ENCODE data around the gene TMEM131. TPM values are rescaled to one million over a fixed set of nuclear protein-coding genes. Genes with fewer than 3 reads are reported as not detected.

The TMEM131 gene
- total RNA-seq, 1 donor = 45.1 TPM

DNA sequence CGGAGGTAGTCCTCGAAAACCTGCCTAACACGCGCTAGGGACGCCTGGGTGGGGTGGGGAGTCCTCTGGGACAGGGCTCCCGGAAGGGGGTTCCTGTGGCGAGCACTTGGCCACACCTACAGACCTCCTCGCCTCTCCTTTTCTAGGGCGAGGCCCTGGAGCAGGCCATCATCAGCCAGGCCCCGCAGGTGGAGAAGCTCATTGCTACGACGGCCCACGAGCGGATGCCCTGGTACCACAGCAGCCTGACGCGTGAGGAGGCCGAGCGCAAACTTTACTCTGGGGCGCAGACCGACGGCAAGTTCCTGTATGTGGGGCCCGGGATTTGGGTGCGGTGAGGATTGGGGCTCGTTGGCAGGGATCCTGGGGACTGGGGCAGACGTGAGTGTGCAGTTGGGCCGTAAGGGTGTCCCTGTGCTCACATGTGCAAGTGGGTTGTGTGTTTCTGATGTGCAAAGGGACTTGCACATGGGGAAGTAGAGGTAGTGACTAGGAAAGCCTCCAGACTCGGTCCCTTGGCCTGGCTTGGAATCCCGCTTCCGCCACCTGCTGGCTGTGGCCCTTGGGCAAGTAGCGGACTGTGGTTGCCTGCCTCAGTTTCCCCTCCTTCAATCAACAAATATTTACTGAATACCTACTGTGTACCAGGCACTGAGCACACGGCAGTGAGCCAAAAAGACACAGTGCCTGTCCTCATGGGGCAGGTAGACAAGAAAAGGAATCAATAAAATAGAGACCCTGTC is 270.6 kb downstream of the TMEM131 start:
- H3K4me3 ChIP-seq (ENCODE audit: low read depth, low read length) = no peak overlapping the region
- DNase-seq (ENCODE audit: low read depth) = no peak
- TF ChIP-seq, protein P1, sequence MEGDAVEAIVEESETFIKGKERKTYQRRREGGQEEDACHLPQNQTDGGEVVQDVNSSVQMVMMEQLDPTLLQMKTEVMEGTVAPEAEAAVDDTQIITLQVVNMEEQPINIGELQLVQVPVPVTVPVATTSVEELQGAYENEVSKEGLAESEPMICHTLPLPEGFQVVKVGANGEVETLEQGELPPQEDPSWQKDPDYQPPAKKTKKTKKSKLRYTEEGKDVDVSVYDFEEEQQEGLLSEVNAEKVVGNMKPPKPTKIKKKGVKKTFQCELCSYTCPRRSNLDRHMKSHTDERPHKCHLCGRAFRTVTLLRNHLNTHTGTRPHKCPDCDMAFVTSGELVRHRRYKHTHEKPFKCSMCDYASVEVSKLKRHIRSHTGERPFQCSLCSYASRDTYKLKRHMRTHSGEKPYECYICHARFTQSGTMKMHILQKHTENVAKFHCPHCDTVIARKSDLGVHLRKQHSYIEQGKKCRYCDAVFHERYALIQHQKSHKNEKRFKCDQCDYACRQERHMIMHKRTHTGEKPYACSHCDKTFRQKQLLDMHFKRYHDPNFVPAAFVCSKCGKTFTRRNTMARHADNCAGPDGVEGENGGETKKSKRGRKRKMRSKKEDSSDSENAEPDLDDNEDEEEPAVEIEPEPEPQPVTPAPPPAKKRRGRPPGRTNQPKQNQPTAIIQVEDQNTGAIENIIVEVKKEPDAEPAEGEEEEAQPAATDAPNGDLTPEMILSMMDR (IDR thresholded peaks at IDR 0.05; ENCODE audit: insufficient read depth, low read length) = no peak

DNA sequence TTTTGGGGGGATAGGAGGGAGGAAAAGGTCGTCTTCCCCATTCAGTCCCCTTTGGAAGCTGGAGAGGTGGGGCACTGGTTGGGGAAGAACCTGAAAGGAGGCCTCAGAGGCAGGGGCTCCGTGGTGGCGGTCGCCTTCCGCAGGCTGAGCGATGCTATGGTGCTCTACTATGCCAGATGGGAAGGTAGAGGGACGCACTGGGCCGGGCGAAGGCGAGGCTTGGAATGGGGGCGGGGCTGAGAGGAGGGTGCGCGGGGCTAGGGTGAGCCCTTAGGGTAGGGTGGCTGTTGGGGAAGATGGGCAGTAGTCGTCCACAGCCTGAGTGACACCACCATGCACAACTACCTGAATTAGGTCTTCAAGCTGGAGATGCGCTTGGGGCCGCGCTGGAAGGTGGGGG is 271.2 kb downstream of the TMEM131 start:
- DNase-seq (ENCODE audit: low read depth) = no peak
- TF ChIP-seq, protein P1 (IDR thresholded peaks at IDR 0.05; ENCODE audit: insufficient read depth, low read length) = no peak
- no peak overlapping the region for H3K4me3 ChIP-seq (ENCODE audit: low read depth, low read length)

DNA sequence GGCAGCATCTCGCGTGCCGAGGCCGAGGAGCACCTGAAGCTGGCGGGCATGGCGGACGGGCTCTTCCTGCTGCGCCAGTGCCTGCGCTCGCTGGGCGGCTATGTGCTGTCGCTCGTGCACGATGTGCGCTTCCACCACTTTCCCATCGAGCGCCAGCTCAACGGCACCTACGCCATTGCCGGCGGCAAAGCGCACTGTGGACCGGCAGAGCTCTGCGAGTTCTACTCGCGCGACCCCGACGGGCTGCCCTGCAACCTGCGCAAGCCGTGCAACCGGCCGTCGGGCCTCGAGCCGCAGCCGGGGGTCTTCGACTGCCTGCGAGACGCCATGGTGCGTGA is 271.7 kb downstream of the TMEM131 start:
- no peak for DNase-seq (ENCODE audit: low read depth)
- TF ChIP-seq, protein P1 (IDR thresholded peaks at IDR 0.05; ENCODE audit: insufficient read depth, low read length) = no peak
- H3K4me3 ChIP-seq (ENCODE audit: low read depth, low read length) = no peak overlapping the region

DNA sequence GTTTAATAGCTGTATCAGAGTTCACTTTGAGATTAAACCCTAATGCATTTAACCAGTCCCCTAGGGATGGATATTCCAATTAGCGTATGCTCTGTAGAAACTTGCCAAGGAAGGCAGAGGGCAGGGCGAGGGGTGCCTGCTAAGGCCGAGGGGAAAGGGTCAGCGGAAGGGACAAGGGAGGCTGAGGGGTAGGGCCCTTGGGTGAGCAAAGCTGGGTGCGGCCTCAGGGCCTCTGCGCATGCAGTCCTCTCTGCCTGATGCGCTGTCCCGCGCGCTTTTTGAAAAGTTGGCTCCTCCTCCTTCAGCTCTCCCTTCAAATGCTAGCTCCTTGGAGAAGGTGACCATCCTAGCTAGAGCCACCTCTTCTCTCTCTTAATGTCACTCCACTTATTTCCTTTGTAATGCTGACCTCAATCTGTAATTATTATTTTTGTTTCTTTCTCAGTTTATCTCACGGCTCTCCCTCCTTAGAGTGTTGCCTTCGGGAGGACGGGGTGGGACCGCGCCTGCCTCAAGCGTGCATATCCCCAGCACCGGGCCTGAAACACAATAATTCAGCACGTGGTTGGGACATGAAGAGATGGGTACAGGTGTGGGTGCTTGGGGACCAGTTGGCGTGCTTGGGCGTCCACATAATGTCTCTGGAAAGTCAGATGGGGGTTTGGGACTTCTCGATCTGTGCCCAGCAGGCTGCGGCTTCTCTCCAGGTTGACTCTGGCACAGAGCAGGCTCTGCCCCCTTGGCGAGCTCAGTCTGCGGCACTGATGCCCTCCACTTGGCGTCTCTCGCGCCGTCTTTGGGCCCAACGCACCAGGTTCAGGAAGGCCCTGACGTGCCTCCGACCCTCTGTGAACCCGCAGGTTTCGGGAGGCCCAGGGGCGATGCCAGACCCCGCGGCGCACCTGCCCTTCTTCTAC is 272.3 kb downstream of the TMEM131 start:
- H3K4me3 ChIP-seq (ENCODE audit: low read depth, low read length) = no peak overlapping the region
- no peak for DNase-seq (ENCODE audit: low read depth)
- TF ChIP-seq, protein P1 (IDR thresholded peaks at IDR 0.05; ENCODE audit: insufficient read depth, low read length) = no peak

DNA sequence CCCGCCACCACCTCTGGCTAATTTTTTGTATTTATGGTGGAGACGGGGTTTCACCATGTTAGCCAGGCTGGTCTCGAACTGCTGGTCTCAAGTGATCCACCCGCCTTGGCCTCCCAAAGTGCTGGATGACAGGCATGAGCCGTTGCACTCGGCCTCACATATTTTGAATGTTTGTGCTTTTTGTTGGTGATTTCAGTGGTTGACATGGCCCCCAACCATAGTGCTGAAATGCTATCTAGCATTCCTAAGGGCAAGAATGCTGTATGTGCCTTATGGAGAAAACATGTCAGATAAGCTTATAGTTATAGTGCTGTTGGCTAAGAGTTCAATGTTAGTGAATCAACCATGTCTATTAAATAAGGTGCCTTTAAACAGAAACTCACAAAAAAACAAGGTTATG is 273.5 kb downstream of the TMEM131 start:
- DNase-seq (ENCODE audit: low read depth) = no peak
- TF ChIP-seq, protein P1 (IDR thresholded peaks at IDR 0.05; ENCODE audit: insufficient read depth, low read length) = no peak
- no peak overlapping the region for H3K4me3 ChIP-seq (ENCODE audit: low read depth, low read length)

DNA sequence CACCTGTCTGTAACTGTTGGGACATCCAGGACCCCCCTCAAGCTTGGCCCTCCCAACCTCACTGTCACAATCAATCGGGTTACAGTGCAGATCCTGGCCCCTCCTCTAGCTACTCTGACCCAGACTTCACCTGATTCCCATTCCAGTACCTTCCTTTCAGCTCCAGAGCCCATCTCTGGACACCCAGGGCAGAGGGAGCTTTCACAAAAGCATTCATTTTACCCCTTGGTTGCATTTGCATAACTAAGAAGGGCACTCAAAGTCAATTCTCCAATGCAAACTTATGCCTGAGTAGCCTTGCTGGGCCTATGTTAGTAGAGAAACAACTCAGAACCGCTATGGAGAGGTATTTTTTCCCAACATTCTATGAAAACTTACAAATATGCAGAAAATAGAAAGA is 275.0 kb downstream of the TMEM131 start:
- TF ChIP-seq, protein P1 (IDR thresholded peaks at IDR 0.05; ENCODE audit: insufficient read depth, low read length) = no peak
- DNase-seq (ENCODE audit: low read depth) = no peak
- H3K4me3 ChIP-seq (ENCODE audit: low read depth, low read length) = no peak overlapping the region
